K562 (cell line): ENCODE data around the gene ZNF556. TPM values are rescaled to one million over a fixed set of nuclear protein-coding genes. Genes with fewer than 3 reads are reported as not detected.

ENCODE experiments used
- FOXJ2 ChIP-seq: fragments of 200-800 bp; sonication (Bioruptor generic); IDR thresholded peaks from 2 replicates; pipeline ENCODE4 v1.6.1; 2016; ENCODE audit warnings: missing genetic modification characterization, missing compliant biosample characterization
- MGA ChIP-seq: fragments of 450-650 bp; IDR thresholded peaks from 2 replicates; pipeline ENCODE4 v1.6.1; 2016; ENCODE audit warnings: mild to moderate bottlenecking, moderate library complexity
- MTA2 ChIP-seq: fragments of 450-650 bp; IDR thresholded peaks from 2 replicates; pipeline ENCODE4 v1.6.1; 2016; ENCODE audit warnings: low read depth
- NCOR1 ChIP-seq: fragments of 450-650 bp; IDR thresholded peaks from 2 replicates; pipeline ENCODE4 v1.6.1; 2016; ENCODE audit warnings: mild to moderate bottlenecking, moderate library complexity
- NFYB ChIP-seq: IDR thresholded peaks from 2 replicates; pipeline ENCODE4 v1.6.1; 2011; ENCODE audit warnings: mild to moderate bottlenecking, moderate library complexity; ENCODE audit not compliant: insufficient read length; ENCODE audit errors: extremely low read depth
- NR2C1 ChIP-seq, 2 experiments: fragments of 450-650 bp; IDR thresholded peaks; 2 replicates each; pipeline ENCODE4 v1.6.1; 2017; ENCODE audit warnings: mild to moderate bottlenecking in 2 of 2, antibody characterized with exemption in 1 of 2, inconsistent platforms in 1 of 2, missing compliant biosample characterization in 1 of 2, missing genetic modification characterization in 1 of 2
- PML ChIP-seq: IDR thresholded peaks from 2 replicates; pipeline ENCODE4 v1.6.1; 2012; ENCODE audit warnings: low read length, inconsistent platforms
- POLR2A ChIP-seq: fragments of 450-650 bp; conservative IDR thresholded peaks from 2 replicates; pipeline ENCODE4 v1.6.1; 2016
- RAD21 ChIP-seq, 2 experiments: fragments of 250-450 bp in 1 of 2; fragments of 450-650 bp in 1 of 2; sonication (Bioruptor Pico) in 1 of 2; formaldehyde crosslinking in 1 of 2; IDR thresholded peaks in 1 of 2; conservative IDR thresholded peaks in 1 of 2; 2 replicates each; pipeline versions ENCODE4 v1.4.0 to v1.8.0; 2020 to 2022; ENCODE audit warnings: mild to moderate bottlenecking in 2 of 2, moderate library complexity in 1 of 2
- RFX7 ChIP-seq: fragments of 250-450 bp; sonication (Bioruptor Pico); IDR thresholded peaks from 2 replicates; pipeline ENCODE4 v1.5.1; 2021; ENCODE audit warnings: mild to moderate bottlenecking
- TAL1 ChIP-seq: fragments of 450-650 bp; IDR thresholded peaks from 2 replicates; pipeline ENCODE4 v1.6.1; 2016; ENCODE audit warnings: mild to moderate bottlenecking
- ZBTB17 ChIP-seq: fragments of 450-650 bp; formaldehyde crosslinking; IDR thresholded peaks from 2 replicates; pipeline ENCODE4 v1.4.0; 2020; ENCODE audit warnings: mild to moderate bottlenecking
- ZFP30 ChIP-seq: fragments of 250-450 bp; sonication (Bioruptor Pico); IDR thresholded peaks from 2 replicates; pipeline ENCODE4 v1.8.0; 2022; ENCODE audit warnings: moderate library complexity, mild to moderate bottlenecking, inconsistent platforms, borderline replicate concordance
- ZNF408 ChIP-seq: fragments of 250-450 bp; sonication (Bioruptor Pico); IDR thresholded peaks from 2 replicates; pipeline ENCODE4 v1.4.0; 2020; ENCODE audit warnings: low read depth, mild to moderate bottlenecking, moderate library complexity
- polyA plus RNA-seq, 8 experiments: library from polyadenylated mRNA; depleted of rRNA in 4 of 8; stranded (reverse) in 5 of 8; unstranded in 3 of 8; fragments of >200 nt; fragmentation: Nextera tagmentation in 2 of 8; fragmentation: Illumina TruSeq in 1 of 8; extraction: Ambion mirVana in 2 of 8; extraction: Trizol in 1 of 8; gene quantifications; 2 replicates each; pipeline versions ENCODE4 v1.2.1 to v1.2.3, GENCODE V29; 2011 to 2014; ENCODE audit warnings: inconsistent platforms in 1 of 8, missing spikeins in 1 of 8
- total RNA-seq, 7 experiments: library from RNA; depleted of rRNA in 6 of 7; stranded (reverse); fragments of >200 nt in 6 of 7; fragmentation: Illumina TruSeq in 2 of 7; extraction: Trizol in 2 of 7; gene quantifications; 2 replicates each; pipeline versions ENCODE4 v1.2.1 to v1.2.3, GENCODE V29; 2011 to 2021; ENCODE audit warnings: low replicate concordance in 1 of 7
- TF ChIP-seq, protein P1 (sequence below): fragments of 200-400 bp; formaldehyde crosslinking; IDR thresholded peaks from 2 replicates; pipeline ENCODE4 v1.6.1; 2017; ENCODE audit warnings: mild to moderate bottlenecking, low read depth, low read length, moderate library complexity

ZNF556 gene
- total and polyA plus RNA-seq, 9 of the 15 experiments (the other 6 are each of a cell fraction or from before 2014, with no cell fraction given): 0.01 to 0.36 (median 0.10) TPM; not detected in 1

GRCh38 chr19:2883686-2884439, 16.7 kb downstream of the ZNF556 start (continued):
- no peak for TF ChIP-seq MGA
- TF ChIP-seq RAD21 (CRISPR knock-in tag; conservative IDR thresholded peaks at IDR 0.05 in 1 of 2, IDR thresholded peaks at IDR 0.05 in 1 of 2): no peak
- TF ChIP-seq ZNF408 (CRISPR knock-in tag): no peak
- TF ChIP-seq PML: peak; percentile 69
- peak; percentile 70 for TF ChIP-seq MTA2
- TF ChIP-seq ZBTB17: no peak
- peak; percentile 90 for TF ChIP-seq TAL1
- TF ChIP-seq RFX7 (CRISPR knock-in tag): no peak
- peak; percentile 78 for TF ChIP-seq NCOR1
- TF ChIP-seq ZFP30: no peak
- no peak for TF ChIP-seq NR2C1 (IDR thresholded peaks at IDR 0.05)
- no peak for TF ChIP-seq NR2C1 (tag; IDR thresholded peaks at IDR 0.05)
- TF ChIP-seq, protein P1, sequence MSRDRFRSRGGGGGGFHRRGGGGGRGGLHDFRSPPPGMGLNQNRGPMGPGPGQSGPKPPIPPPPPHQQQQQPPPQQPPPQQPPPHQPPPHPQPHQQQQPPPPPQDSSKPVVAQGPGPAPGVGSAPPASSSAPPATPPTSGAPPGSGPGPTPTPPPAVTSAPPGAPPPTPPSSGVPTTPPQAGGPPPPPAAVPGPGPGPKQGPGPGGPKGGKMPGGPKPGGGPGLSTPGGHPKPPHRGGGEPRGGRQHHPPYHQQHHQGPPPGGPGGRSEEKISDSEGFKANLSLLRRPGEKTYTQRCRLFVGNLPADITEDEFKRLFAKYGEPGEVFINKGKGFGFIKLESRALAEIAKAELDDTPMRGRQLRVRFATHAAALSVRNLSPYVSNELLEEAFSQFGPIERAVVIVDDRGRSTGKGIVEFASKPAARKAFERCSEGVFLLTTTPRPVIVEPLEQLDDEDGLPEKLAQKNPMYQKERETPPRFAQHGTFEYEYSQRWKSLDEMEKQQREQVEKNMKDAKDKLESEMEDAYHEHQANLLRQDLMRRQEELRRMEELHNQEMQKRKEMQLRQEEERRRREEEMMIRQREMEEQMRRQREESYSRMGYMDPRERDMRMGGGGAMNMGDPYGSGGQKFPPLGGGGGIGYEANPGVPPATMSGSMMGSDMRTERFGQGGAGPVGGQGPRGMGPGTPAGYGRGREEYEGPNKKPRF: no peak
- no peak for TF ChIP-seq POLR2A
- TF ChIP-seq FOXJ2: no peak
- peak; percentile 64 for TF ChIP-seq NFYB
